Middle frontal gyrus (tissue), 1 donor: ENCODE measurements around the gene MTCL1.
A peak's percentile ranks its signal among the peaks of the same experiment; 100 is the strongest.

Source experiments
- DNase-seq: peaks from one replicate; pipeline ENCODE4 v3.0.0-alpha.2; 2015; ENCODE audit warnings: low spot score; ENCODE audit errors: extremely low spot score

MTCL1 gene

DNA sequence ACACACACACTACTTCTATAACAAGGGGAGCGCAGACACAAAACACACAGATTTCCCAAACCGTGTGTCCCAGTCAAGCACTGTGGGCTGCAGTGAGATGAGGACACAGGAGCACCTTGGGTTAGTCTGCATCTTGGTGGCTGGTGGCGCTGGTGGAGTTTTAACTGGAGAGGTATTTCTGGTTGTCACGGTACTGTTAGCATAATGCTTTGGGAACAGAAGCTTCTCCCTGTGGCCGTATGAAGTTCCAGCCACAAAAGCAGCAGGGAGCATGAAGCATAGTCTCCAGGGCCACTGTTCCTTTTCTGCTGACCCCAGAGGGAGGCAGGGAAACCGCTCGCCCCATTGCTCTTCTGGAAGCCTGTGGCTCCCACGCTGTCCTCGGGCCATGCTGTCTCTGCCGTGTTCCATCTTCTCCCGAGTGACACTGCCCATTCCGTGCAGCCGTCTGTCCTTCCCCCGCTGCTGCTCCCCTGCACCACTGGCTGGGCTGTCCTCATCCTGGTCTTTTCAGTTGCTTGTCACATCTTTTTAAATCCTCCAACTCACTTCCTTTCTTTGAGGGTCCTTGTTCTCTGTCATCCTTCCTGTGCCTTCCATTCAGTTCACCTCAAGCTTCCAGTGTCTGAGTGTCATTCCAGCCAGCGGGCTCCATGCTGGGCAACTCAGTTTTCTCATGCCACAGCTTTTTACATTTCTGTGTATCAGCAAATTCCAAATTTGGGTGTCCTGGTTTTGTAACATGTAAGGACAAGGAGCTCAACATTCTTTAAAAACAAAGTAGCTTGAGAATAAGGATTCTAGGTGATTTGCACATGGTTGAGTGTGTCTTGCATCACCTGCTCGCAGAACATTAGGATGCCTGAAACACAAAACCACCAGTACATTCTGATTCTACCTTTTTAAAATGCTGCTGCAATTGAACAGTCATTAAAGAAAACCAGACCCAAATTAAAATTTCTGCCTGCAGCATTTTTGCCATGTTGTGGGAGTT is 125.0 kb downstream of the MTCL1 start:
- DNase-seq: no peak

DNA sequence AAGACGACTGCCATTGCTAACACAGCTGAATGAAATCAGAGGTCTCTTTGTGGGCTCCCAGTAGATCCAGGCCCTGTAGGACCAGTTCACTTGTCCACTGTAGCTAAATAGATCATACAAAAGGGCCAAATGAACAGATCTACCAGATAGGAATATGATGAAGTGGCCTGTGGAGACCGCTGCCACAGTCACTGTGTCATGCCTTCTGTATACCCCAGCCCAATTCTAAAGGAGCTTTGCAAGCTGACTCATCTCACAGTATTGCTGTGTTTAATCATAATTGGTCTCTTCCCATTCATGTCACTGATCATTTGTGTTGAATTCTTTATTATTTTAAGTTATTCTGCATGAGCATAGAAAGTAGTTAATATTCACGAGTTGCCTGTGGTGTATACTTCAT is 125.8 kb downstream of the MTCL1 start:
- no peak for DNase-seq

DNA sequence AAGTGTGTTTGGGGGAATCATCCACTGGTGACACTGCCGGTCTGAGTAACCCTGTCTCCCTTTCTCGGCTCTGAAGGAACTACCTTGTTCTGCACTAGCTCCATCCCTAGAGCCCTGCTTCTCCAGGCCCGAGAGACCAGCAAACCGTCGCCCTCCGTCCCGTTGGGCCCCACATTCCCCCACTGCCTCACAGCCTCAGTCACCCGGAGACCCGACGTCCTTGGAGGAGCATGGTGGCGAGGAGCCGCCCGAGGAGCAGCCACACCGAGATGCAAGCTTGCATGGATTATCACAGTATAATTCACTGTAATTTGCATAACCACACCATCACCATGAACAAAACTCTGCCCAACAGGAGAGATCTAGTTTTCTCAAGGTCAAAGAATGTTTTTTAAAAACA is 126.2 kb downstream of the MTCL1 start:
- no peak for DNase-seq

DNA sequence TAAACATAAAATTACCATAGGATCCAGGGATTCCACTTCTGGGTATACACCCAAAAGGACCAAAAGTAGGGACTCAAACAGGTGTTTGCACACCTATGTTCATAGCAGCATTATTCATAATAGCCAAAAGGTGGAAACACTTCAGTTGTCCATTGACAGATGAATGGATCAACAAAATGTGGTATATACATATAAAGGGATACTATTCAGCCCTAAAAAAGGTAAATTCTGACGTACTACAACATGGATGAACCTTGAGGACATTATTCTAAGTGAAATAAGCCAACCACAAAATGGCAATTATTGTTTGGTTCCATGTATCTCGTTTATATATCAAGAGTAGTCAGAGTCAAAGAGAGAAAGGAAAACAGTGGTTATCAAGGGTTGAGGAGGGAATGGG is 128.1 kb downstream of the MTCL1 start:
- DNase-seq: no peak

DNA sequence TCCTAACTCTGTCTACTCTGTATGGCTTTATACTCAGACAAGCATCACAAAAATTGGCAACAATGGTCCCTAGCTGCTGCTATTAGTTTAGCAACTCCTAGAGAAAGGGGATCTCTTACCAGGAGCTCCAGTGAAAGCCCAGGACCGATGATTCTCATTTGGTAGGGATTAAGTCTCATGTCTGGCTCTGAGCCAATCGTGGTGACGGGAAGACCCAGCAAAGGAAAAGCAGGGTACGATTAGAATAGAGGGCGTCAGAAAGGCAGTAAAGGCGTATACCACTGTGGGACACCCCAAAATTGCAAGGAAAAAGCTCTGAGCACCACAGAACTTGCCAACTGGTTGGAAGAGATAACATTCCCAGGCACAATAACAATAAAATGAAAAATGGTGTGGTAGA is 129.5 kb downstream of the MTCL1 start:
- no peak for DNase-seq

DNA sequence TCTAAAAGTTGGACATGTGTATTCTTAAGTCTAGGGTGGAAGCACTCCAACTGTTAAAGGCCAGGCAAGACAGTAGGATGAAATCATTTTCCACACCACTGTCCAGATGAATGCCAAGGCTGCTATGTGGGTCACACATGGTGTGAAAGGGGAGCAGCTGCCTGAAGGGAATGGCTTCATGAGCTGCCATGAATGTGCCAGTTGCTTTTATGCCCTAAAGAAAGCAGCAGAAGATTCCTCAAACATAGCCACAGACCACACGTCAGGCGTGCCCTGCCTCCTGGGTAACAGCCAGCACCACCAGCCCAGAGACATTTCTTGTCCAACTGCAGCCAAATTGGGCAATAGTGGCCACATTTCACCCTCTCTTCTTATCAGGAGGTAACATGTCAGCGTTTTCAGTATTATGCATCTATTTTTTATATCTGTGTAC is 130.2 kb downstream of the MTCL1 start:
- DNase-seq: no peak

DNA sequence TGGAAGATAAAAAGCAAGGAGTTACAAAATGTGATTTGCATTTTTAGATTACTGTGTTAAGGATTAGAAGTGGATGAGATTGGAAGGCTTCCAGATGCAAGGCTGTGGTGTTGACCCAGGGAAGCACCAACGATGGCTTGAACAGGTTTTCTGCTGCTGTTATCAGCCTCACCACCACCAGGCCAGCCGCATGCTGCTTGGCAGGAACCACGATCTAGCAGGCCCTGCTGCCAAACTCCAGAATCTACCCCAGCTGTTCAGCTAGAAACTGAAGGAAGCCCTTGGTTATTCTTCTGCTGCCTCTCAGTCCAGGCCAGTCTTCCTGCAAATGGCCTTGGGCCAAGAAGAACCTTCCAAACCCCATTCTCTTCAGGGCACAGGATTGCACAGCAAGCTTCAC is 133.9 kb downstream of the MTCL1 start:
- DNase-seq: no peak

DNA sequence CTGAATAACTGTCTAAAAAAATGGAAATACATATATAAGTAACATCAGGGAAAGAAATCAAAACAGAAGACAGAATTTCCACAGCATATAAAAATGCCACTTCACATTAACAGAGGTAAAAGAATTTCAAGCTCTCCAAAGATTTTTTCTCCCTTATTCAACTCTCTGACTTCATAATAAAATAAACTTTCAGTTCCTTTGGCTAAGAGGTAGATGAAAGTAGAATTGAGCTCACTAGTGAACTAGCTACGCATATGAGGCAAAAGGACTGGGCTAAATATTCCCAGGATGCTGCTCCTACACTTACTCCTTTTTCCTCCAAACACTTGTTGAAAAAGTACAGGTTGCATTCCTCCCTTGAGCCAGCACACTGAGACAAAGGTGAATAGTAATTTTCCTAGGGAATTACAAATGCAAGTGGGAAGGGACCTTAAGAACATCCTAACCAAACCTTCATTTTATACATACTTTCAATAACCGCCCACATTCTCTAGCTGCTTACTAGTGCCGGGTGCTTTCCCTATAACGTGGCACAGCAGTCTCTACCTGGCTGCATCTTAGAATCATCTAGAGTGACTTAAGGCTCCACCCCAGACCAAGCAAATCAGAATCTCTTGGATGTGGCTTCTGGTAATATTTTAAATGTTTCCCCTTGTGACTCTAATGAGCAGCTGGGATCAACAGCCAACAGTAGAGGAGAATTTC is 136.6 kb downstream of the MTCL1 start:
- no peak for DNase-seq

DNA sequence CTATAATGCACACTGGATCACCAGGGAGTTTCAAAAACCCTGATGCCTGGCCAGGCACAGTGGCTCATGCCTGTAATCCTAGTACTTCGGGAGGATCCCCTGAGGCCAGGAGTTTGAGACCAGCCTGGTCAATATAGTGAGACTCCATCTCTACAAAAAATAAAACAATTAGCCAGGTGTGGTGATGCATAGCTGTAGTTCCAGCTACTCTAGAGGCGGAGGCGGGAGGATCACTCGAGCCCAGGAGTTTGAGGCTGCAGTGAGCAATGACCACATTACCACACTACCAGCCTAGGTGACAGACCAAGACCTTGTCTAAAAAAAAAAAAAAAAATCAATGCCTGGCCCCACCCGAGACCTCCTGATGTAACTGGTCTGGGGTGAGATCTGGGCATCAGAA is 137.2 kb downstream of the MTCL1 start:
- DNase-seq: no peak

DNA sequence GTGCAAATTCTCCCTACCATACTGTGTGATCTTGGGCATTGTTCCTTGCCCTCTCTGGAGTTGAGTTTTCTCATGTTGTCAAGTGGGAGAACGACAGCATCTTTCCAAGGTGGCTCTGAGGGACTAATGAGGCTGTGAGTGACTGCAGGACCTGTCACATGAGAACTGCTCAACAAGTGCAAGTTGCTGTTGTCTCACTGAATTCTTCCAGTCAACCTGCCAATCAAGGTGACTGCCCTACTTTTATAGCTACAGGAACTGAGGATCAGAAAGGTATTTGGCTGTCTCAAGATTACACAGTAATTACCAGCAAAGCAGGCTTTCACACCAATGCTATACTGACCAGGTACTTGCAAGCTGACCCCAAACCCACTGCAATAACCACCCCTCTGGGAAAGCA is 137.6 kb downstream of the MTCL1 start:
- no peak for DNase-seq

DNA sequence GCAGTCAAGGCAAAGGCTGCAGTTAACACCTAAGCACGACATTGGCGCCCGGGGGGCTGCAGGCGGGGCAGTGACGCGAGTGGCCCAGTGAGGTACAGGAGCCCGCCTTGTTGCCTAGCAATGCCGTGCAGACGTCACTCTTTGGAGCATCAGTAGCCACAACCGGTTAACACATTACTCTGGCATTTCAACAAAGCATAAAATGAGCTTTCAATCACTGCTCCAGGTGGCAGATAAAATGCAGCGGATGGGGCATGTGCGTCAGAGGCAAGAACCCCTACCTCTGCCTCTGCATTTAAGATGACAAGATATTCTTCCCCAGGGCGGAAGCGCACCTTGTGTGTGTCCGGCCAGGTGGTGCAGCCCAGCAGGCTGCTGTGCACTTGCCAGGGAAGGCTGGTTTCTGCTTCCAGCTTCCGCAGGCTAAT is 139.4 kb downstream of the MTCL1 start:
- DNase-seq: peak; percentile 34

DNA sequence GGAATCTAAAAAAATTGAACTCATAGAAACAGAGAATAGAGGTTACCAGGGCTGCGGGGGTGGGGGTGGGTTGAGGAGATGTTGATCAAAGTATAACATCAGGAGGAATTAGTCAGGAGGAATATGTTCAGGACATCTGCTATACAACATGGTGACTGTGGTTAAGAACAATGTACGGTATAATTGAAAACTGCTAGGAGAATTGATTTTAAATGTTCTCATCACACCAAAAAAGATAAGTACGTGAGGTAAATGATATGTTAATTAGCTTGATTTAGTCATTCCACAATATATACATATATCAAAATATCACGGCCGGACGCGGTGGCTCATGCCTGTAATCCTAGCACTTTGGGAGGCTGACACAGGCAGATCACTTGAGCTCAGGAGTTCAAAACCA is 140.2 kb downstream of the MTCL1 start:
- DNase-seq: no peak

DNA sequence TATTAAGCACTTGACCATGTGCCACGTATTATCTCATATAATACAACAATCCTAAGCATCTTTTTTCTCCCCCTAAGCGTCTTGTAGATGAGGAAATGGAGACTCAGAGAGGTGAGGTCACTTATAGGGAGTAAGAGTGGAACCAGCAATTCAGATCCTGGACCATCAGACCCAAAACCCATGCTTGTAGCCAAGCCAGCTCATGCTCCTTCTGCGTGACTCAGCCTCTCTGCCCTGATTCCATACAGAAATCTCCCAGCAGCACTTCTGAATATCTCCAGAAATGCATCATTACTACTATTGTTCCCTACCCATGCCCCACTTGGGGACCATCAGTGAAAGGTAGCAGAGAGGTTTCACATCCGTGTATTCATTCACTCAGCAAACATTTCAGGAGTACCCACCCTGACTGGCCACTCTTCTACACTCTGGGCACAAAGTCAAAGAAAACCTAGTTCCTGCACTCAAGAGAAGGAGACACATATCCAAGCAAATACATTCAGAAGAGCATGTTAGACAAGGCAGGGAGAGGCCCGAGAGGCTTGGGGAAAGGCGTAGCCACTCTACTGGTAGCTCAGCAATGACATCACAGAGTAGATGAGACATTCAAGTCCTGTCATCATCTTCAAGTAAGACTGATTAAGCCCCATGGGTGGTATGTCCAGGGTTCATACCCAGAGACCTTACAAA is 141.9 kb downstream of the MTCL1 start:
- DNase-seq: no peak

DNA sequence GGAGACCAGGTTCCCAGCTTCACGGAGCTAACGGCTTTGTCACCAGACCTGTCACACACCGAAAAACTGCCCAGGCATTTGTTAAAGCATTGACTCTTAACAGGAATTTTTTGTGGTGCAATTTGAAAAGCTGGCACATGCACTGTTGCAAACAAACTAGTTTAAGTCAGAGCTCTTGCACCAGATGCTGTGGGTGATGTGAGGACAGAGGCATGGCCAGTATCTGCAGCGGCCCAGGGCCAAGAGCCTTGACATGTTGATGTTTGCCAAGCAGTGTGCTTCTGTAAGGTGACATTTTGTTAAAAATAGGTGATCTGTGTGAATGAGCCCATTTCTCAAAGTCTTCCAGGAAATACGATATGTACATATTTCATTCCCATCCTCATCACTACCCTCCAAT is 142.5 kb downstream of the MTCL1 start:
- no peak for DNase-seq

DNA sequence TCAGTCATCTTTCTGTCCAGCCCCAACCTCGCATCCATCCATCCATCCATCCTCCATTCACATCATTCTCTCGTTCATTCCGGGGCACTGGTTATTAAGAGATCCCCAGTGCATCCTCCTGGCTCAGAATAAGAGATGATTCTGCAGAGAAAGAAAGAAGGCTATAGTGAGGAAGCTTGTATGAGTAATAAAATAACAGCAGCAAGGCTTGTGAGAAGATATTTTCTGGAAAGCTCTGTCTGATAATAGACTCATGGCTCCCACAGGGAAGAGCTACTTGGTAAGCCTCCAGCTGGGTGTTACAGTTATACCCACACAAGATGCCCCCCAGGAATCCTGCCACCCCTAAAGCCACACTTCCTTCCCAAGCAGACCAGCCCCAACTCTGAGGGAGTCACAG is 143.2 kb downstream of the MTCL1 start:
- DNase-seq: no peak

DNA sequence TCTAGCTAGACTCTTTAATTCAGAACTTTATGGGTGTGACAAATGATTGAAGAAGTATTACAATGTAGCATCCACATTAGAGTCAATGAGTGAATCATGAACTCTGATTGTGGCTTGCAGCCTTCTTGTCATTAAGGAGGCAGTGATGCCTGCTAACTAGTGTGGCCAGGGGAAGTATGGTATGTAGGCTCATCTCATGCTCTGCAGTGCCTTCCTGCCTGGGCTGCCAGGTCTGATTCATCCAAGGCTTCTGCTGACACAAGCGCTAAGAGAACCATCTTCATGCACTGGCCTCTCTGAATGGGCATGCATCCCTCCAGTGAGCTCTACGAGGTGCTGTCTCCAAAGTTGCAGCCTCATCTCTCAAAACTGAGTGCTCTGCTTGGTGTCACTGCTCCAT is 144.3 kb downstream of the MTCL1 start:
- DNase-seq: no peak

DNA sequence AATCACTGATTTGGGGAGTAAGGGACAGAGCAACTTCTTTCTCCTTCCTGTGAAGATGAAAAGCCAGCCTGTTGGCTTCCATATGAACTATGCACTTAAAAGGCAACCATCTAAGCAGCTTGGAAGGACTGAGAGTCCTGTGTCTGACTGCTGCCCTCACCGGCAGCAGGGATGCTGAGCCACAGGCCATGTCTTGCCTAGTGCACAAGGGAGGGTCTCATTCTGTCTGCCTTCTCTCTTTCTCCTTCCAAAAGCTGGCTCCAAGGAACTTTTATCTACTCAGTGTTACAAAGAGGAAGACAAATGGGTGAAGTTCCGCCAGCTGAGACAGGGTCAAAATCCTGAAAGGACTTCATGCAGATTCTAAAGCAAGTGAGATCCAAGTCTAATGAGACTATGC is 146.3 kb downstream of the MTCL1 start:
- no peak for DNase-seq

DNA sequence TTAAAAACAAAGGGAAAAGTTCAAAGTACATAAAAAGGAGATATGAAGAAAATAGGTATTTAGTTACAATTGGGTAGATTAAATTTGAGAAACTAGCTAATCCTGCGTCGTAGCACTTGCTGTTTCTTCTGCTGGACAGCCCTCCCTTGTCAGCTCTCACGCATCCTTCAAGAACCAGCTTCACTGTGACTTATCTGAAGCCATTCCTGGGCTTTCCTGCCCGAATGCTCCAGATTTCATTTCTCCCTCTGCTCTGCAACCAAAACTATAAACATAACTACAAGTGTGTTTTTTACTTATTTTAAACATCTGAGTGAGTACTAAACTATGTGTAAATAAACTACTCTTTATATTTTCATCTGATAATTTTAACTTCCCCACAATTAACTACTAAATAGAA is 149.2 kb downstream of the MTCL1 start:
- no peak for DNase-seq

DNA sequence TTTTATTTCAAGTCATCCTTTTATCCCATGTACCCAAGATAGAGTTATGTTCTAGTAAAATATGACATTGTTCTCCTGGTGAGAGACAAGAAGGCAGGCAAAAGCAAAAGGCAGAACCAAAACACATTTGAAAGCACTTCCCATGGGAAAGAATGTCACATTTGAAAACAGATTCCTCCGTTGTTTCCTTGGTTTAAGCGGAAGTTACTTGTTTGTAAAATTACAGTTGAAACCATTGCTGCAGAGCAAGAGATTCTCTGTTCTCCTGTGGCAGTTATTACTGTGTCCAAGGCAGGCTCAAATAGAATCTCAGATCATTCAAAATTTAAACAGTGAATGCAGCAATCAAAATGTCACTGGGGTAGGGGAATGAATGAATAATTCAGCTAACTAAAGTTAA is 149.6 kb downstream of the MTCL1 start:
- no peak for DNase-seq

DNA sequence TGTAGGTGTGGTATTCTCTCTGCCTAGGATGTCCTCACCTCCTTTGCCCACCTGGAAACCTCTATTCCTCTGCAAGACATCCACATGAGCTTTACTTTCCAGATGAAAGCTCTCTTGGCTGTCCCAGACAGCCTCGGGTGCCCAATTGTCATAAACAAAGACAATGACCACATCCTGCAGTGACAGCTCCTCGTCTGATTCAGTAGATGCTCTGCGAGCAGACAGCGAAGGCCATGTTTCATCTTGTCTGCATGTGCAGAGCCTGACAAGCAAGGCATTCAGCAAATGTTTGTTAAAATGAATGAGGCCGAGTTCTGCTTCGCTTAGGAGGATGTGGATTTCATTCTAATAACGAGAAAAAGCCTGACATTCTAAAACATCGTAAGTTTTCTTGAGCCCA is 150.9 kb downstream of the MTCL1 start:
- no peak for DNase-seq

DNA sequence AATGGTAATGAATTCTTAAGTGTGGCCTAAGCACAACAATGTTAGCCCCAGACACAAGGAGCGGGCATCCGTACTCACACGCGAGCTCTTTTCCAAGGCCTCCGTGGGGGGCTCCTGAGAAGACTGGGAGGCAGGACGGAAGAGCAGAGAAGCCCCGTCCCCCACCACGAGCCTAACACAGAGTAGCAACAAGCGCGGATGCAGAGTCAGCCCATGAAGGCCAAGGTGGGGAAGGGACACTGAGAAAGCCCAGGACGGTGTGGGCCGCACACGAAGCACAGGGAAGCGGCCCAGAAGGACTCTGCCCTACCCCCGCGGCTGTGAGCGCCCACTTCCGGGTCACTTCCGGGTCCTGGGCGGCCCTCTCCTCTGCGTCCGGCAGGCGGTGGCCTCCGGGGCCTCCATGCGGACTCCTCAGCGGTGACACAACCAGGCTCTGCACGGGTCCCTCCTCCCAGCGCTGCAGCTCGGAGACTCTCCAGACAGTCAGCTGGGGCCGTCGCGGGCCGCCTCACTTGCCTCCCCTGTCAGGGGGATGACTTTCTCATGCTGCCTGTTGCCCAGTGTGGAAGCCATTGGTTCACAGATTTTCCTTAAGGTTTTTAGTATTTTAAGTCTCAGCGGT is 151.5 kb downstream of the MTCL1 start:
- DNase-seq: no peak

DNA sequence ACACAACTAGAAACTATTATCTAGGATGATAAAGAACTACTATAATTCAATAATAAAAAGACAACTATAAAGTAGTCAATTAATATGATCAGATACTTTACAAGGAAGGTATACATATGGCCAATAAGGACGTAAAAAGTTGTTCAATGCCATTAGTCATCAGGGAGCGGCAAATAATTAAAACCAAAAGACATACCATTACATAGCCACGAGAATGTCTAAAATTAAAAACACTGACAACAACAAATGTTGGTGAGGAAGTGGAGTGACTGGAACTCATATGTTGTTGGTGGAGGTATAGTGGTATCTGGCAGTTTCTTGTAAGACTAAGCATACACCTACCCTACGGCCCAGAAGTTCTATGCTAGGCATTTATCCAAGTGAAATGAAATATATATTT is 152.4 kb downstream of the MTCL1 start:
- DNase-seq: no peak
